ENCODE measurements around the gene GAK. TPM values are rescaled to one million over a fixed set of nuclear protein-coding genes. Genes with fewer than 3 reads are reported as not detected.
A peak's percentile ranks its signal among the peaks of the same experiment; 100 is the strongest.
"Not testable (repeated sequence)": the region's sequence is repeated elsewhere in the genome, so short reads cannot be mapped to it uniquely, and the experiment has no call there.

Gene GAK
- total RNA-seq: 146 and 149 TPM in 2 replicates

GRCh38 chr4:931960-932712 lies at the start of gene GAK, which contains the start of gene TMEM175:
Gene GAK, minus strand, starts transcription at chr4:932316. Its CDS starts 129 bp downstream, at chr4:932187.
Gene TMEM175, plus strand, starts transcription at chr4:932460. Its CDS starts 15,280 bp downstream, at chr4:947740.
- Mint-ChIP-seq H3K4me1 (ENCODE audit: low read depth) (peaks cover 34% of the 10 kb centered on the region), H3K27me3 (ENCODE audit: insufficient read depth) (no peaks in the 10 kb centered on the region), H3K9me3 (no peaks in the 10 kb centered on the region), H3K36me3 (ENCODE audit: low read depth) (peaks cover 3% of the 10 kb centered on the region), H3K27ac (peak within 1 kb of the TSS; percentile 90), H3K4me3 (peak within 1 kb of the TSS; percentile 97)
- peak; percentile 99 for DNase-seq (ENCODE audit: low spot score)
- intact Hi-C loops (cut with micrococcal nuclease): loop anchor here (1.0 to 5.0 kb wide), 10 partner anchors 8 to 925 kb away; partner anchors contain the start of genes ATP5ME, DGKQ, LETM1 and MYL5

GRCh38 chr4:978957-979701 lies 47.0 kb upstream of the GAK start:
- Mint-ChIP-seq H3K9me3 (no peaks in the 10 kb centered on the region), H3K27ac (no peak overlapping the region), H3K27me3 (ENCODE audit: insufficient read depth) (no peaks in the 10 kb centered on the region), H3K4me1 (ENCODE audit: low read depth) (no peaks in the 10 kb centered on the region), H3K4me3 (no peak overlapping the region), H3K36me3 (ENCODE audit: low read depth) (no peaks in the 10 kb centered on the region)
- DNase-seq (ENCODE audit: low spot score): no peak
- intact Hi-C loops (cut with micrococcal nuclease): no loop called here

DNA sequence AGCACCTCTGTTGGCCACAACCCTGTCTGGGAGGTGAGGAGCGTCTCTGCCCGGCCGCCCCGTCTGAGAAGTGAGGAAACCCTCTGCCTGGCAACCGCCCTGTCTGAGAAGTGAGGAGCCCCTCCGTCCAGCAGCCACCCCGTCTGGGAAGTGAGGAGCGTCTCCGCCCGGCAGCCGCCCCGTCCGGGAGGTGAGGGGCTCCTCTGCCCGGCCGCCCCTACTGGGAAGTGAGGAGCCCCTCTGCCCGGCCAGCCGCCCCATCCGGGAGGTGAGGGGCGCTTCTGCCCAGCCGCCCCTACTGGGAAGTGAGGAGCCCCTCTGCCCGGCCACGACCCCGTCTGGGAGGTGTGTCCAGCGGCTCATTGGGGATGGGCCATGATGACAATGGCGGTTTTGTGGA lies 43.9 kb upstream of the GAK start:
- H3K36me3 Mint-ChIP-seq (ENCODE audit: low read depth); intact Hi-C loops (cut with micrococcal nuclease); H3K27ac Mint-ChIP-seq; H3K27me3 Mint-ChIP-seq (ENCODE audit: insufficient read depth); H3K4me1 Mint-ChIP-seq (ENCODE audit: low read depth); DNase-seq (ENCODE audit: low spot score); H3K4me3 Mint-ChIP-seq; H3K9me3 Mint-ChIP-seq: not testable (repeated sequence)

GRCh38 chr4:974668-975067 lies 42.6 kb upstream of the GAK start:
- Mint-ChIP-seq H3K27me3 (ENCODE audit: insufficient read depth) (no peaks in the 10 kb centered on the region), H3K27ac (no peak overlapping the region), H3K4me1 (ENCODE audit: low read depth) (no peaks in the 10 kb centered on the region), H3K4me3 (no peak overlapping the region), H3K36me3 (ENCODE audit: low read depth) (no peaks in the 10 kb centered on the region), H3K9me3 (no peaks in the 10 kb centered on the region)
- no peak for DNase-seq (ENCODE audit: low spot score)
- intact Hi-C loops (cut with micrococcal nuclease): loop anchor here (5.0 kb wide), 1 partner anchor 373 kb away; the partner anchor contains the start of gene UVSSA

DNA sequence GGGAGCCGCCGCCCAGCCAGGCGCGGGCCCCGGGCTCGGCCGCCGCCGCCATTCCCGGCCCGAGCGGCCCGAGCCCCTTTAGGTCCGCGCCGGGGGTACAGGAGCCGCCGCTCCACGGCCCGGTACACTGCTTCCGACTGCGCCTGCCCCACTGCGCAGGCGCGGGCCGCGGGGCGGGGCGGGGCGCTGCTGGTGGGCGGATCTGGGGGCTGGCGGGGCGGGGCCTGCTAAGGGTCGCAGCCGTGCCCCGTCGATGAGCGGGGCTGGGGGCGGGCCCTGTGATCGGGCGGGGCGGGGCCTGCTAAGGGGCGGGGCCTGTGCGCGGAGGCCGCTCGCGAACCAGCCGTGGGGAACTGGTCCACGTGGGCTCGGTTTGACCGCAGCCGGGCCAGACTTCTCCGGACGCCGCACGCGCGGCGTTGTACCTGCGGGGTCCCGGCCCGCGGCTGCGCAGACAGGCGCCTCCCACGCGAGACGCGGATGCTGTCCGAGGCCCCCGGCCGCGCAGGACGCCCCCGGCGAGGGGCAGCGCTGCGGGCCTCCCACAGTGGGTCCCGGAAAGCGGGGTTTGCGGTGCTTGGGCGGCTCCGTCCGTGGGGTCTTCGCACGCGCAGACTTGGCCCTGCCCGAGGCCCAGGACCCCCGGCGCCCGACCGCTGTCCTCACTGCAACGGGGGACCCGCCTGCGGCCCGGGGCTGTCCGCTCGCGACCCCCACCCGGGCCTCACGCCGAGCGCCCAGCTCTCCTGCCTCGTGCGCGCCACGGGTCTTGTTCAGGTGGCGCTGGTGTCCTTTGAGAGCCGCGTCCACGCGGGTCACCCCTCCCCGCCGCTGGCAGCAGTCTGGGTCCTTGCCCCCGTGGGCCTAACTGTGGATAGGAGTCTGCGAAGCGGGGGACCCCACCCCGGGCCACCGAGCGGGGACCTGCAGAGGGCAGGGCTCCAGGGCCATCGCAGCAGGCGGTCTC lies 41.6 kb upstream of the GAK start, which contains the start of gene DGKQ:
Gene DGKQ (minus strand): TSS at position 139 of the 967 bp plus-strand sequence. CDS start 87 bp downstream, at position 52.
- intact Hi-C loops (cut with micrococcal nuclease): loop anchor here (1.0 to 5.0 kb wide), 7 partner anchors 12 to 374 kb away; partner anchors contain the start of genes GAK, PCGF3, TMEM175 and UVSSA
- H3K27me3 Mint-ChIP-seq (ENCODE audit: insufficient read depth): no peaks in the 10 kb centered on the region
- H3K4me3 Mint-ChIP-seq: peak within 1 kb of the TSS; percentile 51
- no peaks in the 10 kb centered on the region for H3K36me3 Mint-ChIP-seq (ENCODE audit: low read depth)
- DNase-seq (ENCODE audit: low spot score): peak; percentile 80
- no peak within 1 kb of the TSS for H3K27ac Mint-ChIP-seq
- no peaks in the 10 kb centered on the region for H3K4me1 Mint-ChIP-seq (ENCODE audit: low read depth)
- no peaks in the 10 kb centered on the region for H3K9me3 Mint-ChIP-seq

DNA sequence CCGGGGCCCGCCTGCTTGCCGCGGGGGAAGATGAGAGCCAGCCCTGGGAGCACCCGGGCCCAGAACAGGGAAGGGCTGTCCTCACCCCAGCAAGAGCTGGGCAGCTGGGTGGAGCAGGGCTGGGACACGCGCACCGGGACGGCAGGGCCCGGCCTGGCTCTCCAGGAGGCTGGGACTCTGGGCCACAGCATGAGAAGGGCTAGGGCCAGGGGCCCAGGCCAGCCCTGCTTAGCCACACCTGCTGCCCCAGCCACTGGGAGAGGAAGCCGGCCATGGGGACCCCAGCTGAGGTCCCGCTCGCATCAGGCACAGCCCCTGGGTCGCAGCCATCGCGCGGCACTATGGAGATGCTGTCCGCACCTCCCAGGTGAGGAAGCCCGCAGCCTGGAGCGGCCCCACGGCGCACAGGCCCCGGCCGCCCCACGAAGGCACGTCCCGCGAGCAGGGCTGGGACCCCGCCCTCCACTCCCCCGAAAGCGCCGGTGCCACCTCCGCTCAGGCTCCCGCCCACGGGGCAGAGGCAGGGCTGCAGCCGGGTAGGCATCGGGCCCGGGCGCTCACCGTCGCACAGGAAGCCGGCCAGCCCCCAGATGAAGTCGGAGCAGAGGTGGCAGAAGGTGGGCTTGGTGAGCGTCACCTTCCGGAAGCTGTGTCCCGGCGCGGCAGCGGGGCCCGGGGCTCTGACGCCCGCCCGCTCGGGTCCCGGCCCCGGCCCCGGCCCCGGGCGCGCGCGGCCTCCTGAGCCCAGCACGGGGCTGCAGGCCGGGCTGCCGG lies 40.7 kb upstream of the GAK start:
- no peaks in the 10 kb centered on the region for H3K9me3 Mint-ChIP-seq
- no peaks in the 10 kb centered on the region for H3K36me3 Mint-ChIP-seq (ENCODE audit: low read depth)
- no peak overlapping the region for H3K27ac Mint-ChIP-seq
- intact Hi-C loops (cut with micrococcal nuclease): loop anchor here (1.0 to 5.0 kb wide), 7 partner anchors 12 to 374 kb away; partner anchors contain the start of genes GAK, PCGF3, TMEM175 and UVSSA
- H3K4me3 Mint-ChIP-seq: peak overlapping the region; percentile 51
- H3K27me3 Mint-ChIP-seq (ENCODE audit: insufficient read depth): no peaks in the 10 kb centered on the region
- no peaks in the 10 kb centered on the region for H3K4me1 Mint-ChIP-seq (ENCODE audit: low read depth)
- peak; percentile 46 for DNase-seq (ENCODE audit: low spot score)

DNA sequence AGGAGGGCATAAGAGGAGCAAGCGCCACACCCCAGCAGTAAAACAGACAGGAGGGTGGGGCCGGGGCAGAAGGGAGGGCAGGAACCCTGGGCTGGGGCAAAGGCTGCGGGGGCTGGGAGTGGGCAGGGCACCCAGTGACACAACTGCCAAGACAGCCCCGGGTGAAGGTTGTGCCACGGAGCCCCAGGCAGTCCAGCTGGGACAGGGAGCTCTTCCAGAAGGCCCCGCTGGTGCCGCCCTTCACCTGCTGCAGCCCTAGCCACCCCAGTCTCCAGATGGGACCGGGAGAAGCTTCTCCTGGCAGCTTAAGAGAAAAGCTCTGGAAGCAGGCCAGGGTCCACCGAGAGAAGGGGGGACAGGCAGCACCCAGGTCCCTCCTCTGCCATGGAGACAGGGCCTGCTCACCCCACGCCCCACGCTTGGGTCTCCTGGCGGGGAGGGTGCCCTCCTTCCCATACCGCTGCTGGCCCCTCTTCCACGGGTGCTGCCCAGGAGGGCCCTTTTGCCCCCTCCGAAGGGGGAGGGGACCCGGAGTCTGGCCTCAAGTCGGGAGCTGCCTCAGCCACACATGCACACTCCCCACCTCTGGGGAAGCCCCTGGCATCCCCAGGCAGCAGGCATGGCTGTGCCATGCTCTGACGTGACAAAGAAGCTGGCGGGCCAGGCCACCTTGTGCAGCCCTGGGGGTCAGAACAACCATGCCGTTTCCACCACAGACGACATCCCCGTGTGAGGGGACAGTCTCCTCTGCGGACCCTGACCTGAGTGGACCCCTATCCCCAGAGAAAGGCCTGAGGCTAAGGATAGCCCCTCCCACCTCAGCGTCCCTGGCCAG lies 39.8 kb upstream of the GAK start:
- Mint-ChIP-seq H3K27me3 (ENCODE audit: insufficient read depth) (no peaks in the 10 kb centered on the region), H3K4me1 (ENCODE audit: low read depth) (no peaks in the 10 kb centered on the region), H3K9me3 (no peaks in the 10 kb centered on the region), H3K4me3 (peak overlapping the region; percentile 7), H3K36me3 (ENCODE audit: low read depth) (no peaks in the 10 kb centered on the region), H3K27ac (no peak overlapping the region)
- intact Hi-C loops (cut with micrococcal nuclease): loop anchor here (5.0 kb wide), 1 partner anchor 375 kb away; the partner anchor contains the start of gene UVSSA
- no peak for DNase-seq (ENCODE audit: low spot score)

GRCh38 chr4:970854-971520 lies 38.9 kb upstream of the GAK start:
- H3K27me3 Mint-ChIP-seq (ENCODE audit: insufficient read depth): no peaks in the 10 kb centered on the region
- intact Hi-C loops (cut with micrococcal nuclease): loop anchor here (5.0 kb wide), 1 partner anchor 376 kb away; the partner anchor contains the start of gene UVSSA
- H3K4me1 Mint-ChIP-seq (ENCODE audit: low read depth): no peaks in the 10 kb centered on the region
- no peak overlapping the region for H3K4me3 Mint-ChIP-seq
- no peak overlapping the region for H3K27ac Mint-ChIP-seq
- H3K9me3 Mint-ChIP-seq: no peaks in the 10 kb centered on the region
- H3K36me3 Mint-ChIP-seq (ENCODE audit: low read depth): no peaks in the 10 kb centered on the region
- no peak for DNase-seq (ENCODE audit: low spot score)

DNA sequence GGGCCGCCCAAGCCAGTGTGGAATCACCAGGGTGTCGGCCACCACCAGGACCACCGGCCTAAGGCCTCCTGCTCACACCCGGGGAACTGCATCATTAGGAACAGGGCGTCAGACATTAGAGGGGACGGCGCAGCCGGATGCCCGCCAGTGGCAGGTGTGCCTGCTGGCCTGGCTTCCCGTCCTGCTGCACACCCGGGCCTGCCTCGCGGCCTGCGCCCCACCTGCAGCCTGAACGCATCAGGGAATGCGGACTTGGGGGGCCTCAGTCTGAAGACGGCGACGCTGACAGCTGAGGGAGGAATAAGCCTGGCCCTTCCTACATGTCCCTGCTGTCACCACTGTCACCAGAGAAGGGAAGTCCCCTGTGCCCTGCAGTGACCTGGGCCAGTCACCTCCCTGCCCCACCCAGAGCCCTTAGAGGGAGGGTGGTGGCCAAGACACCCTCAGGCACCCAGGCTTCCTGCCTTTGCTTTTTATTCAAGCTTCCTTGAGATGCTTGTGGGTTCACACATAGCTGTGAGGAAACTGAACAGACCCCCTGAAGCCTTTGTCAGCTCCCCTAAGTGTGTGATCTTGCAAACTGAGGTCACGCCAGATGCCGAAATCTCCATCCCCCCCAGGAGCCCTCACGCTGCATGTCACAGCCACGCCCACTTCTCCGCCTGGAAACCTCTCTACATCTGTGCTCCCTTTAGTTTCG lies 38.1 kb upstream of the GAK start:
- DNase-seq (ENCODE audit: low spot score): no peak
- Mint-ChIP-seq H3K9me3 (no peaks in the 10 kb centered on the region), H3K4me3 (peak overlapping the region; percentile 33), H3K36me3 (ENCODE audit: low read depth) (no peaks in the 10 kb centered on the region), H3K4me1 (ENCODE audit: low read depth) (no peaks in the 10 kb centered on the region), H3K27me3 (ENCODE audit: insufficient read depth) (no peaks in the 10 kb centered on the region), H3K27ac (no peak overlapping the region)
- intact Hi-C loops (cut with micrococcal nuclease): loop anchor here (5.0 kb wide), 1 partner anchor 377 kb away; the partner anchor contains the start of gene UVSSA

GRCh38 chr4:968621-969394 lies 36.7 kb upstream of the GAK start:
- DNase-seq (ENCODE audit: low spot score): no peak
- no peak overlapping the region for H3K27ac Mint-ChIP-seq
- no peaks in the 10 kb centered on the region for H3K36me3 Mint-ChIP-seq (ENCODE audit: low read depth)
- intact Hi-C loops (cut with micrococcal nuclease): no loop called here
- no peak overlapping the region for H3K4me3 Mint-ChIP-seq
- no peaks in the 10 kb centered on the region for H3K27me3 Mint-ChIP-seq (ENCODE audit: insufficient read depth)
- no peaks in the 10 kb centered on the region for H3K4me1 Mint-ChIP-seq (ENCODE audit: low read depth)
- H3K9me3 Mint-ChIP-seq: no peaks in the 10 kb centered on the region
